WTC11 (cell line): ENCODE data around the gene GRK7. TPM values are rescaled to one million over a fixed set of nuclear protein-coding genes. Genes with fewer than 3 reads are reported as not detected.

Experiments
- ATAC-seq: fragments of 200-7000 bp; cut with Tn5 transposase; 2 replicates; pipeline ENCODE4 v1.10.0; 2021; ENCODE audit warnings: mild to moderate bottlenecking, moderate library complexity
- CTCF ChIA-PET: fragments of 300-600 bp; sonication (Branson Sonifier 250); formaldehyde crosslinking; loops from one replicate; lab custom pipeline; 2021; ENCODE audit warnings: antibody characterized with exemption; lab: Charles Lee
- POLR2A ChIA-PET: fragments of 350-600 bp; sonication (Branson Sonifier 250); formaldehyde crosslinking; loops from one replicate; lab custom pipeline; 2021; ENCODE audit warnings: antibody characterized with exemption; lab: Charles Lee
- DNase-seq: peaks from one replicate; pipeline ENCODE4 v3.0.0; 2021; ENCODE audit warnings: low spot score
- H3K27ac Mint-ChIP-seq: 2 replicates; pipeline ENCODE4 v1.8.0; 2021; ENCODE audit warnings: mixed read lengths
- H3K27me3 Mint-ChIP-seq: 2 replicates; pipeline ENCODE4 v1.8.0; 2021; ENCODE audit warnings: low read depth, mild to moderate bottlenecking, moderate library complexity, mixed read lengths
- H3K36me3 Mint-ChIP-seq: 2 replicates; pipeline ENCODE4 v1.8.0; 2021; ENCODE audit warnings: mixed read lengths
- H3K4me1 Mint-ChIP-seq: 2 replicates; pipeline ENCODE4 v1.8.0; 2022; ENCODE audit warnings: mixed read lengths
- H3K4me3 Mint-ChIP-seq: 2 replicates; pipeline ENCODE4 v1.8.0; 2021; ENCODE audit warnings: mild to moderate bottlenecking, moderate library complexity, mixed read lengths
- H3K9me3 Mint-ChIP-seq: 2 replicates; pipeline ENCODE4 v1.8.0; 2021; ENCODE audit warnings: mixed read lengths
- AFF4 ChIP-seq: sonication (generic); formaldehyde crosslinking; IDR thresholded peaks from 2 replicates; pipeline ENCODE4 v1.8.1; 2023; ENCODE audit warnings: mild to moderate bottlenecking, missing genetic modification reagents, borderline replicate concordance
- CBFB ChIP-seq: sonication (generic); formaldehyde crosslinking; IDR thresholded peaks from 2 replicates; pipeline ENCODE4 v1.8.1; 2022; ENCODE audit warnings: mild to moderate bottlenecking, low read depth, missing genetic modification reagents
- ELF4 ChIP-seq: sonication (generic); formaldehyde crosslinking; IDR thresholded peaks from 2 replicates; pipeline ENCODE4 v1.8.1; 2022; ENCODE audit warnings: low read depth, mild to moderate bottlenecking, moderate library complexity, missing genetic modification reagents
- ESRRA ChIP-seq: sonication (generic); formaldehyde crosslinking; IDR thresholded peaks from 2 replicates; pipeline ENCODE4 v1.8.1; 2022; ENCODE audit warnings: mild to moderate bottlenecking, missing genetic modification reagents, borderline replicate concordance
- FOXJ3 ChIP-seq: sonication (generic); formaldehyde crosslinking; IDR thresholded peaks from 2 replicates; pipeline ENCODE4 v1.9.0; 2021; ENCODE audit warnings: missing genetic modification reagents, mild to moderate bottlenecking, borderline replicate concordance
- GRHL2 ChIP-seq: fragments of 250-450 bp; sonication (Bioruptor Pico); IDR thresholded peaks from 2 replicates; pipeline ENCODE4 v1.8.0; 2022; ENCODE audit warnings: mild to moderate bottlenecking, moderate library complexity; ENCODE audit not compliant: insufficient replicate concordance, severe bottlenecking
- KAT7 ChIP-seq: sonication (generic); formaldehyde crosslinking; IDR thresholded peaks from 2 replicates; pipeline ENCODE4 v1.8.1; 2023; ENCODE audit warnings: missing genetic modification reagents, mild to moderate bottlenecking, borderline replicate concordance
- NFATC4 ChIP-seq: fragments of 250-450 bp; sonication (Bioruptor Pico); IDR thresholded peaks from 2 replicates; pipeline ENCODE4 v1.9.0; 2021; ENCODE audit warnings: mild to moderate bottlenecking
- OVOL2 ChIP-seq: fragments of 250-450 bp; sonication (Bioruptor Pico); IDR thresholded peaks from 2 replicates; pipeline ENCODE4 v1.9.0; 2021; ENCODE audit warnings: mild to moderate bottlenecking, borderline replicate concordance
- PRRX2 ChIP-seq: fragments of 250-450 bp; sonication (Bioruptor Pico); IDR thresholded peaks from 2 replicates; pipeline ENCODE4 v1.8.0; 2021; ENCODE audit warnings: mild to moderate bottlenecking
- SMAD4 ChIP-seq: sonication (generic); formaldehyde crosslinking; IDR thresholded peaks from 2 replicates; pipeline ENCODE4 v1.8.0; 2022; ENCODE audit warnings: mild to moderate bottlenecking, missing genetic modification reagents
- TEAD1 ChIP-seq: sonication (generic); formaldehyde crosslinking; IDR thresholded peaks from 2 replicates; pipeline ENCODE4 v1.8.0; 2022; ENCODE audit warnings: mild to moderate bottlenecking, missing genetic modification reagents
- TP53 ChIP-seq: sonication (generic); formaldehyde crosslinking; IDR thresholded peaks from 2 replicates; pipeline ENCODE4 v1.8.1; 2023; ENCODE audit warnings: mild to moderate bottlenecking, missing genetic modification reagents
- ZNF219 ChIP-seq: sonication (generic); formaldehyde crosslinking; IDR thresholded peaks from 2 replicates; pipeline ENCODE4 v1.8.0; 2023; ENCODE audit warnings: missing genetic modification reagents, mild to moderate bottlenecking, borderline replicate concordance
- ZNF396 ChIP-seq: fragments of 250-450 bp; sonication (Bioruptor Pico); IDR thresholded peaks from 2 replicates; pipeline ENCODE4 v1.8.0; 2021; ENCODE audit warnings: mild to moderate bottlenecking, moderate library complexity, borderline replicate concordance
- ZNF532 ChIP-seq: fragments of 250-450 bp; sonication (Bioruptor Pico); IDR thresholded peaks from 2 replicates; pipeline ENCODE4 v1.9.0; 2021; ENCODE audit warnings: mild to moderate bottlenecking, borderline replicate concordance
- total RNA-seq: library from RNA; stranded (reverse); gene quantifications from 3 replicates; pipeline ENCODE4 v1.2.3, GENCODE V29; 2021
- TF ChIP-seq, protein P1 (sequence below): fragments of 250-450 bp; sonication (Bioruptor Pico); IDR thresholded peaks from 2 replicates; pipeline ENCODE4 v1.9.0; 2021; ENCODE audit warnings: mild to moderate bottlenecking
- TF ChIP-seq, protein P2 (sequence below): sonication (generic); formaldehyde crosslinking; IDR thresholded peaks from 2 replicates; pipeline ENCODE4 v1.8.1; 2023; ENCODE audit warnings: mild to moderate bottlenecking, moderate library complexity, missing genetic modification reagents
- TF ChIP-seq, protein P3 (sequence below): sonication (generic); formaldehyde crosslinking; IDR thresholded peaks from 2 replicates; pipeline ENCODE4 v1.8.0; 2023; ENCODE audit warnings: mild to moderate bottlenecking, missing genetic modification reagents
- TF ChIP-seq, protein P4 (sequence below): sonication (generic); formaldehyde crosslinking; IDR thresholded peaks from 2 replicates; pipeline ENCODE4 v1.8.0; 2022; ENCODE audit warnings: missing genetic modification reagents

GRK7 gene
- total RNA-seq, 1 experiment from 2014 or later: not detected

DNA sequence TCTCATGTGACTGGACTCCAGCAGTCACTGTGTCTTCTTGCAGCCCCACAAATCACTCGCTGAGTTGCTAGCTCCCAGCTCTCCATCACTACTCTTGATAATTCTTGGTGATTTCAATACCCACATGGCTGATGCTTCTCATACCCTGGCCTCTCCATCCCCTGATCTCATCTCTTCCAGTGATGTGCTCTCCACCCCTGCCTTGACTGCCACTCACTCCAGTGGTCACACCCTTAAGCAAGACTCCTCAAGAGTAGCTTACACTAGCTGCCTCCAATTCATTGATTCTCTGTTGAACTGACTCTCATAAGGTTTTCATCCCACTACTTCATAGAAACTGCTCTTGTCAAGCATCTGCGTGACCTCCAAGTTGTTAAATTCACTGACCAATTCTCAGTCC is 837 bp downstream of the GRK7 start (continued):
- no peak for TF ChIP-seq ZNF532 (CRISPR knock-in tag)
- TF ChIP-seq KAT7 (CRISPR knock-in tag): no peak

DNA sequence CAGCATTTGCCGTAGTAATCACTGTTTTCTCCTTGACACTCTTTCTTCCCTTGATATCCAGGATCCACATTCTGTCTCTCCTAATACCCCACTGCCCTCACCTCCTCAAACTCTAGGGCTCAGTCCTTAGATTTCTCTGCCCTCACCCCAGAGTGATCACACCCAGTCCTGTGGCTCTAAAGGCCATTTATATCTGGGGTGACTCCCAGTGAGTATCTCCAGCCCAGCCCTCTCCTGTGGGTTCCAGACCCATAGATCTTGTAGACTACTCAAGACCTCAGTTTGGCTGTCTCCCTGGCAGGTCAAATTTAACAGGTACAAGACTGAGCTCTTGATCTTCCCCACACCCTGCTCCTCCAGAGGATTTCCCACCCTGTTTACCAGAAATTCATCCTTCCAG is 1.3 kb downstream of the GRK7 start:
- CTCF ChIA-PET: no interaction called here
- Mint-ChIP-seq H3K9me3 (no peaks in the 10 kb centered on the region), H3K36me3 (no peaks in the 10 kb centered on the region), H3K27ac (no peak overlapping the region), H3K4me1 (peaks cover 7% of the 10 kb centered on the region), H3K27me3 (peaks cover 11% of the 10 kb centered on the region), H3K4me3 (no peak overlapping the region)
- POLR2A ChIA-PET: no interaction called here
- no peak for DNase-seq
- ATAC-seq: no peak
- TF ChIP-seq, protein P1, sequence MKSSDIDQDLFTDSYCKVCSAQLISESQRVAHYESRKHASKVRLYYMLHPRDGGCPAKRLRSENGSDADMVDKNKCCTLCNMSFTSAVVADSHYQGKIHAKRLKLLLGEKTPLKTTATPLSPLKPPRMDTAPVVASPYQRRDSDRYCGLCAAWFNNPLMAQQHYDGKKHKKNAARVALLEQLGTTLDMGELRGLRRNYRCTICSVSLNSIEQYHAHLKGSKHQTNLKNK (CRISPR knock-in tag): no peak
- TF ChIP-seq ZNF219 (CRISPR knock-in tag): no peak
- no peak for TF ChIP-seq OVOL2
- TF ChIP-seq GRHL2 (CRISPR knock-in tag): no peak
- TF ChIP-seq PRRX2 (CRISPR knock-in tag): no peak
- no peak for TF ChIP-seq ESRRA (CRISPR knock-in tag)
- TF ChIP-seq TP53 (CRISPR knock-in tag): no peak
- TF ChIP-seq ZNF396 (CRISPR knock-in tag): no peak
- TF ChIP-seq ELF4 (CRISPR knock-in tag): no peak
- no peak for TF ChIP-seq KAT7 (CRISPR knock-in tag)
- TF ChIP-seq, protein P2, sequence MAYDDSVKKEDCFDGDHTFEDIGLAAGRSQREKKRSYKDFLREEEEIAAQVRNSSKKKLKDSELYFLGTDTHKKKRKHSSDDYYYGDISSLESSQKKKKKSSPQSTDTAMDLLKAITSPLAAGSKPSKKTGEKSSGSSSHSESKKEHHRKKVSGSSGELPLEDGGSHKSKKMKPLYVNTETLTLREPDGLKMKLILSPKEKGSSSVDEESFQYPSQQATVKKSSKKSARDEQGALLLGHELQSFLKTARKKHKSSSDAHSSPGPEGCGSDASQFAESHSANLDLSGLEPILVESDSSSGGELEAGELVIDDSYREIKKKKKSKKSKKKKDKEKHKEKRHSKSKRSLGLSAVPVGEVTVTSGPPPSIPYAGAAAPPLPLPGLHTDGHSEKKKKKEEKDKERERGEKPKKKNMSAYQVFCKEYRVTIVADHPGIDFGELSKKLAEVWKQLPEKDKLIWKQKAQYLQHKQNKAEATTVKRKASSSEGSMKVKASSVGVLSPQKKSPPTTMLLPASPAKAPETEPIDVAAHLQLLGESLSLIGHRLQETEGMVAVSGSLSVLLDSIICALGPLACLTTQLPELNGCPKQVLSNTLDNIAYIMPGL (CRISPR knock-in tag): no peak
- TF ChIP-seq TEAD1: no peak
- no peak for TF ChIP-seq AFF4 (CRISPR knock-in tag)
- TF ChIP-seq, protein P3, sequence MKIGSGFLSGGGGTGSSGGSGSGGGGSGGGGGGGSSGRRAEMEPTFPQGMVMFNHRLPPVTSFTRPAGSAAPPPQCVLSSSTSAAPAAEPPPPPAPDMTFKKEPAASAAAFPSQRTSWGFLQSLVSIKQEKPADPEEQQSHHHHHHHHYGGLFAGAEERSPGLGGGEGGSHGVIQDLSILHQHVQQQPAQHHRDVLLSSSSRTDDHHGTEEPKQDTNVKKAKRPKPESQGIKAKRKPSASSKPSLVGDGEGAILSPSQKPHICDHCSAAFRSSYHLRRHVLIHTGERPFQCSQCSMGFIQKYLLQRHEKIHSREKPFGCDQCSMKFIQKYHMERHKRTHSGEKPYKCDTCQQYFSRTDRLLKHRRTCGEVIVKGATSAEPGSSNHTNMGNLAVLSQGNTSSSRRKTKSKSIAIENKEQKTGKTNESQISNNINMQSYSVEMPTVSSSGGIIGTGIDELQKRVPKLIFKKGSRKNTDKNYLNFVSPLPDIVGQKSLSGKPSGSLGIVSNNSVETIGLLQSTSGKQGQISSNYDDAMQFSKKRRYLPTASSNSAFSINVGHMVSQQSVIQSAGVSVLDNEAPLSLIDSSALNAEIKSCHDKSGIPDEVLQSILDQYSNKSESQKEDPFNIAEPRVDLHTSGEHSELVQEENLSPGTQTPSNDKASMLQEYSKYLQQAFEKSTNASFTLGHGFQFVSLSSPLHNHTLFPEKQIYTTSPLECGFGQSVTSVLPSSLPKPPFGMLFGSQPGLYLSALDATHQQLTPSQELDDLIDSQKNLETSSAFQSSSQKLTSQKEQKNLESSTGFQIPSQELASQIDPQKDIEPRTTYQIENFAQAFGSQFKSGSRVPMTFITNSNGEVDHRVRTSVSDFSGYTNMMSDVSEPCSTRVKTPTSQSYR (CRISPR knock-in tag): no peak
- TF ChIP-seq, protein P4, sequence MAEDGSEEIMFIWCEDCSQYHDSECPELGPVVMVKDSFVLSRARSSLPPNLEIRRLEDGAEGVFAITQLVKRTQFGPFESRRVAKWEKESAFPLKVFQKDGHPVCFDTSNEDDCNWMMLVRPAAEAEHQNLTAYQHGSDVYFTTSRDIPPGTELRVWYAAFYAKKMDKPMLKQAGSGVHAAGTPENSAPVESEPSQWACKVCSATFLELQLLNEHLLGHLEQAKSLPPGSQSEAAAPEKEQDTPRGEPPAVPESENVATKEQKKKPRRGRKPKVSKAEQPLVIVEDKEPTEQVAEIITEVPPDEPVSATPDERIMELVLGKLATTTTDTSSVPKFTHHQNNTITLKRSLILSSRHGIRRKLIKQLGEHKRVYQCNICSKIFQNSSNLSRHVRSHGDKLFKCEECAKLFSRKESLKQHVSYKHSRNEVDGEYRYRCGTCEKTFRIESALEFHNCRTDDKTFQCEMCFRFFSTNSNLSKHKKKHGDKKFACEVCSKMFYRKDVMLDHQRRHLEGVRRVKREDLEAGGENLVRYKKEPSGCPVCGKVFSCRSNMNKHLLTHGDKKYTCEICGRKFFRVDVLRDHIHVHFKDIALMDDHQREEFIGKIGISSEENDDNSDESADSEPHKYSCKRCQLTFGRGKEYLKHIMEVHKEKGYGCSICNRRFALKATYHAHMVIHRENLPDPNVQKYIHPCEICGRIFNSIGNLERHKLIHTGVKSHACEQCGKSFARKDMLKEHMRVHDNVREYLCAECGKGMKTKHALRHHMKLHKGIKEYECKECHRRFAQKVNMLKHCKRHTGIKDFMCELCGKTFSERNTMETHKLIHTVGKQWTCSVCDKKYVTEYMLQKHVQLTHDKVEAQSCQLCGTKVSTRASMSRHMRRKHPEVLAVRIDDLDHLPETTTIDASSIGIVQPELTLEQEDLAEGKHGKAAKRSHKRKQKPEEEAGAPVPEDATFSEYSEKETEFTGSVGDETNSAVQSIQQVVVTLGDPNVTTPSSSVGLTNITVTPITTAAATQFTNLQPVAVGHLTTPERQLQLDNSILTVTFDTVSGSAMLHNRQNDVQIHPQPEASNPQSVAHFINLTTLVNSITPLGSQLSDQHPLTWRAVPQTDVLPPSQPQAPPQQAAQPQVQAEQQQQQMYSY (CRISPR knock-in tag): no peak
- no peak for TF ChIP-seq CBFB (CRISPR knock-in tag)
- no peak for TF ChIP-seq NFATC4 (CRISPR knock-in tag)
- TF ChIP-seq SMAD4: no peak
- TF ChIP-seq FOXJ3 (CRISPR knock-in tag): no peak
